HepG2 (cell line): ENCODE results near the gene COMMD4. TPM values are rescaled to one million over a fixed set of nuclear protein-coding genes. Genes with fewer than 3 reads are reported as not detected.

Experiments
- ELF1 ChIP-seq: sonication (generic); formaldehyde crosslinking; IDR thresholded peaks from 2 replicates; pipeline ENCODE4 v1.4.0; 2020; ENCODE audit warnings: missing genetic modification reagents
- GATAD2A ChIP-seq: IDR thresholded peaks from 2 replicates; pipeline ENCODE4 v1.6.1; 2016
- KDM5A ChIP-seq: fragments of 200-600 bp; sonication (generic); IDR thresholded peaks from 2 replicates; pipeline ENCODE4 v1.7.0; 2018; ENCODE audit warnings: antibody characterized with exemption, mild to moderate bottlenecking, low read length, borderline replicate concordance
- KLF13 ChIP-seq: sonication (generic); formaldehyde crosslinking; IDR thresholded peaks from 2 replicates; pipeline ENCODE4 v1.4.0; 2020; ENCODE audit warnings: mild to moderate bottlenecking, missing genetic modification reagents
- MIER2 ChIP-seq: IDR thresholded peaks from 2 replicates; pipeline ENCODE4 v1.6.1; 2016; ENCODE audit warnings: missing biosample characterization, missing genetic modification reagents
- MZF1 ChIP-seq: sonication (generic); formaldehyde crosslinking; IDR thresholded peaks from 2 replicates; pipeline ENCODE4 v1.8.1; 2023; ENCODE audit warnings: mild to moderate bottlenecking, missing genetic modification reagents, borderline replicate concordance
- NFE2L2 ChIP-seq: fragments of 150-350 bp; IDR thresholded peaks from 2 replicates; pipeline ENCODE4 v1.6.1; 2014; ENCODE audit warnings: low read length
- NONO ChIP-seq, 2 experiments: fragments of 450-650 bp in 1 of 2; sonication (generic) in 1 of 2; formaldehyde crosslinking in 1 of 2; IDR thresholded peaks in 1 of 2; conservative IDR thresholded peaks in 1 of 2; 2 replicates each; pipeline versions ENCODE4 v1.6.1 to v1.8.0; 2017 to 2022; ENCODE audit warnings: mild to moderate bottlenecking in 1 of 2, missing genetic modification reagents in 1 of 2, moderate library complexity in 1 of 2
- RBM39 ChIP-seq: fragments of 200-400 bp; formaldehyde crosslinking; IDR thresholded peaks from one replicate; pipeline ENCODE4 v1.6.1; 2018; ENCODE audit warnings: antibody characterized with exemption, mild to moderate bottlenecking, low read depth, low read length; ENCODE audit not compliant: poor library complexity, severe bottlenecking
- SMYD3 ChIP-seq: sonication (generic); formaldehyde crosslinking; IDR thresholded peaks from 2 replicates; pipeline ENCODE4 v1.8.1; 2023; ENCODE audit warnings: mild to moderate bottlenecking, missing genetic modification reagents
- SOX13 ChIP-seq, 3 experiments: fragments of 450-650 bp in 1 of 3; sonication (generic) in 1 of 3; formaldehyde crosslinking in 1 of 3; IDR thresholded peaks in 2 of 3; conservative IDR thresholded peaks in 1 of 3; 2 replicates each; pipeline versions ENCODE4 v1.5.0 to v1.6.1; 2016 to 2020; ENCODE audit warnings: antibody characterized with exemption in 1 of 3, mild to moderate bottlenecking in 1 of 3, missing compliant biosample characterization in 1 of 3, missing genetic modification reagents in 1 of 3, moderate library complexity in 1 of 3
- SRY ChIP-seq: sonication (generic); formaldehyde crosslinking; IDR thresholded peaks from 2 replicates; pipeline ENCODE4 v1.8.0; 2022; ENCODE audit warnings: mild to moderate bottlenecking, missing genetic modification reagents
- TCF12 ChIP-seq, 2 experiments: fragments of 450-650 bp in 1 of 2; sonication (generic) in 1 of 2; formaldehyde crosslinking in 1 of 2; IDR thresholded peaks; 2 replicates each; pipeline versions ENCODE4 v1.6.1 to v1.8.0; 2017 to 2022; ENCODE audit warnings: antibody characterized with exemption in 1 of 2, mild to moderate bottlenecking in 1 of 2, missing genetic modification reagents in 1 of 2, moderate library complexity in 1 of 2
- ZNF121 ChIP-seq: sonication (generic); formaldehyde crosslinking; IDR thresholded peaks from 2 replicates; pipeline ENCODE4 v1.5.0; 2020; ENCODE audit warnings: mild to moderate bottlenecking, missing genetic modification reagents
- ZNF225 ChIP-seq: sonication (generic); formaldehyde crosslinking; IDR thresholded peaks from 2 replicates; pipeline ENCODE4 v1.4.0; 2020; ENCODE audit warnings: mild to moderate bottlenecking, missing genetic modification reagents
- ZNF883 ChIP-seq: sonication (generic); formaldehyde crosslinking; IDR thresholded peaks from 2 replicates; pipeline ENCODE4 v1.5.1; 2020; ENCODE audit warnings: mild to moderate bottlenecking, missing genetic modification reagents; ENCODE audit errors: not compliant biosample characterization
- polyA plus RNA-seq, 8 experiments: library from polyadenylated mRNA; depleted of rRNA in 3 of 8; stranded (reverse) in 7 of 8; unstranded in 1 of 8; fragments of >200 nt; fragmentation: Illumina TruSeq in 4 of 8; extraction: Trizol in 4 of 8; gene quantifications; 2 replicates each; pipeline versions ENCODE4 v1.2.1 to v1.2.3, GENCODE V29; 2011 to 2016; ENCODE audit warnings: low read depth in 4 of 8, missing spikeins in 1 of 8, mixed read lengths in 1 of 8; ENCODE audit not compliant: insufficient read depth in 1 of 8
- total RNA-seq, 5 experiments: library from RNA; depleted of rRNA; stranded (reverse); fragments of >200 nt; fragmentation: Illumina TruSeq; extraction: Trizol; gene quantifications; 2 replicates each; pipeline ENCODE4 v1.2.3, GENCODE V29; 2016; ENCODE audit warnings: low read depth in 1 of 5
- TF ChIP-seq, protein P1 (sequence below): sonication (generic); formaldehyde crosslinking; IDR thresholded peaks from 2 replicates; pipeline ENCODE4 v1.8.0; 2022; ENCODE audit warnings: missing genetic modification reagents, mild to moderate bottlenecking, borderline replicate concordance
- TF ChIP-seq, protein P2 (sequence below): sonication (generic); formaldehyde crosslinking; IDR thresholded peaks from 2 replicates; pipeline ENCODE4 v1.4.0; 2020; ENCODE audit warnings: missing genetic modification reagents
- TF ChIP-seq, protein P3 (sequence below): sonication (generic); formaldehyde crosslinking; IDR thresholded peaks from 2 replicates; pipeline ENCODE4 v1.5.0; 2020; ENCODE audit warnings: mild to moderate bottlenecking, low read depth, missing genetic modification reagents, borderline replicate concordance
- TF ChIP-seq, protein P4 (sequence below): sonication (generic); formaldehyde crosslinking; IDR thresholded peaks from 2 replicates; pipeline ENCODE4 v1.4.0; 2020; ENCODE audit warnings: missing genetic modification reagents
- TF ChIP-seq, protein P5 (sequence below): IDR thresholded peaks from 2 replicates; pipeline ENCODE4 v1.6.1; 2016; ENCODE audit warnings: missing compliant biosample characterization, missing genetic modification reagents, borderline replicate concordance

Gene COMMD4
- total and polyA plus RNA-seq, 2 of the 13 experiments (the other 11 are each of a cell fraction or from before 2014, with no cell fraction given), result 45.8 to 89.9 TPM

DNA sequence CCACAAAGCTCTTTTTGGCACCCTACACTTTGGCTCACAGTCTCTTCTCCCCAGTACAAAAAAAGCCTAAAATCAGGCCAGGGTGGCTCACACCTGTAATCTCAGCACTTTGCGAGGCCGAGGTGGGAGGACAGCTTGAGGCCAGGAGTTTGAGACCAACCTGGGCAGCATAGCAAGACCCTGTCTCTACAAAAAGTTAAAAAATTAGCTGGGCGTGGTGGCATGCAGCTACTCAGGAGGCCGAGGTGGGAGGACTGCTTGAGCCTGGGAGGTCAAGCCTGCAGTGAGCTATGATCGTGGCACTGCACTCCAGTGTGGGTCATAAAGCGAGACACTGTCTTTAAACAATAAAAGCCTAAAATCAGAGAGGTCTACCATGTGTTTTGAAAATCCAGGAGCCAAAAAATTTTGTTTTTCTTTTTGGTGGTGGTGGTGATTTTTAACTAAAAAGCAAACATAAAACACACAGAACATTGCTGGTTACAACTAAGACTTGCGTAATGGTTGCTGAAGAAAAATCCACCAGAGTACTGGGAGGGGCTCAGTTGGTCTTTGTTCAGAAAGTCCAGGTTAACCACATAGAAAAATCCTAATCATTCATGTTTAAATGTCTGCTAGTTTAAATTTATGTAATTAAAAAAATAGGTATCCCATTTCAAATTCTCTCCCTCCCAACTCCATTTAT lies 34.2 kb downstream of the COMMD4 start (continued):
- TF ChIP-seq, protein P1, sequence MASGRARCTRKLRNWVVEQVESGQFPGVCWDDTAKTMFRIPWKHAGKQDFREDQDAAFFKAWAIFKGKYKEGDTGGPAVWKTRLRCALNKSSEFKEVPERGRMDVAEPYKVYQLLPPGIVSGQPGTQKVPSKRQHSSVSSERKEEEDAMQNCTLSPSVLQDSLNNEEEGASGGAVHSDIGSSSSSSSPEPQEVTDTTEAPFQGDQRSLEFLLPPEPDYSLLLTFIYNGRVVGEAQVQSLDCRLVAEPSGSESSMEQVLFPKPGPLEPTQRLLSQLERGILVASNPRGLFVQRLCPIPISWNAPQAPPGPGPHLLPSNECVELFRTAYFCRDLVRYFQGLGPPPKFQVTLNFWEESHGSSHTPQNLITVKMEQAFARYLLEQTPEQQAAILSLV, result no peak
- TF ChIP-seq KLF13 (CRISPR knock-in tag) (no peak), ZNF883 (CRISPR knock-in tag) (no peak), TCF12 (IDR thresholded peaks at IDR 0.05) (no peak), TCF12 (CRISPR knock-in tag; IDR thresholded peaks at IDR 0.05) (no peak), ZNF225 (no peak), GATAD2A (CRISPR knock-in tag) (peak; percentile 54), MIER2 (CRISPR knock-in tag) (no peak), ZNF121 (CRISPR knock-in tag) (peak; percentile 98), NONO (IDR thresholded peaks at IDR 0.05) (no peak), NONO (CRISPR knock-in tag; conservative IDR thresholded peaks at IDR 0.05) (0 out of 2 replicates have a peak, but pooled peaks have one; percentile 35), SMYD3 (CRISPR knock-in tag) (no peak), NFE2L2 (no peak), RBM39 (no peak), SOX13 (IDR thresholded peaks at IDR 0.05) (no peak), SOX13 (CRISPR knock-in tag; conservative IDR thresholded peaks at IDR 0.05 in 1 of 2, IDR thresholded peaks at IDR 0.05 in 1 of 2) (peak in 1 of 2 experiments; percentile 51; a peak in 1 of 4 replicates), MZF1 (no peak), SRY (no peak), KDM5A (no peak), ELF1 (CRISPR knock-in tag) (no peak)
- TF ChIP-seq, protein P2, sequence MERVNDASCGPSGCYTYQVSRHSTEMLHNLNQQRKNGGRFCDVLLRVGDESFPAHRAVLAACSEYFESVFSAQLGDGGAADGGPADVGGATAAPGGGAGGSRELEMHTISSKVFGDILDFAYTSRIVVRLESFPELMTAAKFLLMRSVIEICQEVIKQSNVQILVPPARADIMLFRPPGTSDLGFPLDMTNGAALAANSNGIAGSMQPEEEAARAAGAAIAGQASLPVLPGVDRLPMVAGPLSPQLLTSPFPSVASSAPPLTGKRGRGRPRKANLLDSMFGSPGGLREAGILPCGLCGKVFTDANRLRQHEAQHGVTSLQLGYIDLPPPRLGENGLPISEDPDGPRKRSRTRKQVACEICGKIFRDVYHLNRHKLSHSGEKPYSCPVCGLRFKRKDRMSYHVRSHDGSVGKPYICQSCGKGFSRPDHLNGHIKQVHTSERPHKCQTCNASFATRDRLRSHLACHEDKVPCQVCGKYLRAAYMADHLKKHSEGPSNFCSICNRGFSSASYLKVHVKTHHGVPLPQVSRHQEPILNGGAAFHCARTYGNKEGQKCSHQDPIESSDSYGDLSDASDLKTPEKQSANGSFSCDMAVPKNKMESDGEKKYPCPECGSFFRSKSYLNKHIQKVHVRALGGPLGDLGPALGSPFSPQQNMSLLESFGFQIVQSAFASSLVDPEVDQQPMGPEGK (CRISPR knock-in tag), result peak; percentile 15; the same call in 1 of the 2 replicates
- TF ChIP-seq, protein P3, sequence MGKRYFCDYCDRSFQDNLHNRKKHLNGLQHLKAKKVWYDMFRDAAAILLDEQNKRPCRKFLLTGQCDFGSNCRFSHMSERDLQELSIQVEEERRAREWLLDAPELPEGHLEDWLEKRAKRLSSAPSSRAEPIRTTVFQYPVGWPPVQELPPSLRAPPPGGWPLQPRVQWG (CRISPR knock-in tag), result no peak
- TF ChIP-seq, protein P4, sequence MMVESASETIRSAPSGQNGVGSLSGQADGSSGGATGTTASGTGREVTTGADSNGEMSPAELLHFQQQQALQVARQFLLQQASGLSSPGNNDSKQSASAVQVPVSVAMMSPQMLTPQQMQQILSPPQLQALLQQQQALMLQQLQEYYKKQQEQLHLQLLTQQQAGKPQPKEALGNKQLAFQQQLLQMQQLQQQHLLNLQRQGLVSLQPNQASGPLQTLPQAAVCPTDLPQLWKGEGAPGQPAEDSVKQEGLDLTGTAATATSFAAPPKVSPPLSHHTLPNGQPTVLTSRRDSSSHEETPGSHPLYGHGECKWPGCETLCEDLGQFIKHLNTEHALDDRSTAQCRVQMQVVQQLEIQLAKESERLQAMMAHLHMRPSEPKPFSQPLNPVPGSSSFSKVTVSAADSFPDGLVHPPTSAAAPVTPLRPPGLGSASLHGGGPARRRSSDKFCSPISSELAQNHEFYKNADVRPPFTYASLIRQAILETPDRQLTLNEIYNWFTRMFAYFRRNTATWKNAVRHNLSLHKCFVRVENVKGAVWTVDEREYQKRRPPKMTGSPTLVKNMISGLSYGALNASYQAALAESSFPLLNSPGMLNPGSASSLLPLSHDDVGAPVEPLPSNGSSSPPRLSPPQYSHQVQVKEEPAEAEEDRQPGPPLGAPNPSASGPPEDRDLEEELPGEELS (CRISPR knock-in tag), result peak; percentile 35; the same call in 1 of the 2 replicates
- TF ChIP-seq, protein P5, sequence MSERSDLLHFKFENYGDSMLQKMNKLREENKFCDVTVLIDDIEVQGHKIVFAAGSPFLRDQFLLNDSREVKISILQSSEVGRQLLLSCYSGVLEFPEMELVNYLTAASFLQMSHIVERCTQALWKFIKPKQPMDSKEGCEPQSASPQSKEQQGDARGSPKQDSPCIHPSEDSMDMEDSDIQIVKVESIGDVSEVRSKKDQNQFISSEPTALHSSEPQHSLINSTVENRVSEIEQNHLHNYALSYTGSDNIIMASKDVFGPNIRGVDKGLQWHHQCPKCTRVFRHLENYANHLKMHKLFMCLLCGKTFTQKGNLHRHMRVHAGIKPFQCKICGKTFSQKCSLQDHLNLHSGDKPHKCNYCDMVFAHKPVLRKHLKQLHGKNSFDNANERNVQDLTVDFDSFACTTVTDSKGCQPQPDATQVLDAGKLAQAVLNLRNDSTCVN (CRISPR knock-in tag), result no peak
